Colonic mucosa (tissue), 4 donors: Measurements from ENCODE around the gene CFAP46. TPM values are rescaled to one million over a fixed set of nuclear protein-coding genes. Genes with fewer than 3 reads are reported as not detected.

Source experiments
- DNase-seq: peaks from one replicate; pipeline ENCODE4 v3.0.0-alpha.2; 2020
- H3K27ac ChIP-seq: fragments of 200-600 bp; one replicate; pipeline ENCODE4 v1.8.0; 2021
- H3K27me3 ChIP-seq: fragments of 200-600 bp; one replicate; pipeline ENCODE4 v1.8.0; 2021
- H3K36me3 ChIP-seq: fragments of 200-600 bp; one replicate; pipeline ENCODE4 v1.8.0; 2021
- H3K4me1 ChIP-seq: fragments of 200-600 bp; one replicate; pipeline ENCODE4 v1.8.0; 2021; ENCODE audit warnings: mild to moderate bottlenecking
- H3K4me3 ChIP-seq: fragments of 200-600 bp; one replicate; pipeline ENCODE4 v1.8.0; 2021
- H3K9ac ChIP-seq, 2 donors: one replicate each; pipeline ENCODE4 v1.7.0; 2013; ENCODE audit warnings: control low read depth in 2 of 2, low read depth in 2 of 2, low read length in 2 of 2
- H3K9me3 ChIP-seq: fragments of 200-600 bp; one replicate; pipeline ENCODE4 v1.8.0; 2021
- CTCF ChIP-seq: fragments of 200-600 bp; IDR thresholded peaks from one replicate; pipeline ENCODE4 v1.8.0; 2022; ENCODE audit warnings: antibody characterized with exemption, mild to moderate bottlenecking
- intact Hi-C: fragments of 100-400 bp; cut with DNase I; formaldehyde crosslinking; loops from one replicate; pipeline ENCODE4 v1.14.1; 2022
- total RNA-seq, 2 donors: library from RNA; stranded (reverse); fragmentation: NEBNext Ultra II Directional in 1 of 2; extraction: Animal tissue kit (Norgen Biotek cat#: 25700) in 1 of 2; gene quantifications; one replicate each; pipeline ENCODE4 v1.2.1, GENCODE V29; 2021
- donor health status: healthy.
- donor health status: DM: no; HTN: no; CAD: no.
- donor health status: DM: no; HTN: no; CAD: no.

Gene CFAP46
- total RNA-seq, 2 donors from 2014 or later, result 0.13 TPM; not detected in 1

GRCh38 chr10:132977807-132978206 lies 35.4 kb upstream of the CFAP46 start:
- Histone ChIP-seq H3K9ac (no peak overlapping the region), H3K9me3 (no peaks in the 10 kb centered on the region), H3K27me3 (no peaks in the 10 kb centered on the region), H3K27ac (no peak overlapping the region), H3K4me1 (no peaks in the 10 kb centered on the region), H3K4me3 (no peak overlapping the region), H3K36me3 (no peaks in the 10 kb centered on the region)
- no peak for DNase-seq
- TF ChIP-seq CTCF, result no peak
- intact Hi-C loops, result no loop called here

GRCh38 chr10:132977076-132977475 lies 34.7 kb upstream of the CFAP46 start:
- Histone ChIP-seq H3K9ac (no peak overlapping the region), H3K27me3 (no peaks in the 10 kb centered on the region), H3K27ac (no peak overlapping the region), H3K4me3 (no peak overlapping the region), H3K36me3 (no peaks in the 10 kb centered on the region), H3K9me3 (no peaks in the 10 kb centered on the region), H3K4me1 (no peaks in the 10 kb centered on the region)
- intact Hi-C loops, result no loop called here
- no peak for DNase-seq
- no peak for TF ChIP-seq CTCF

- H3K27ac ChIP-seq, result no peak overlapping the region
- H3K36me3 ChIP-seq, result no peaks in the 10 kb centered on the region
- no peak overlapping the region for H3K9ac ChIP-seq
- H3K27me3 ChIP-seq, result no peaks in the 10 kb centered on the region
- H3K4me1 ChIP-seq, result no peaks in the 10 kb centered on the region
- H3K4me3 ChIP-seq, result no peak overlapping the region
- DNase-seq, result no peak
- no peak for TF ChIP-seq CTCF
- H3K9me3 ChIP-seq, result no peaks in the 10 kb centered on the region
- intact Hi-C loops, result no loop called here
Measured at GRCh38 chr10:132975831-132976682, 33.7 kb upstream of the CFAP46 start.

GRCh38 chr10:132974886-132975830 lies 32.8 kb upstream of the CFAP46 start:
- Histone ChIP-seq H3K4me3 (no peak overlapping the region), H3K27me3 (no peaks in the 10 kb centered on the region), H3K36me3 (no peaks in the 10 kb centered on the region), H3K27ac (no peak overlapping the region), H3K4me1 (no peaks in the 10 kb centered on the region), H3K9ac (no peak overlapping the region), H3K9me3 (no peaks in the 10 kb centered on the region)
- no peak for TF ChIP-seq CTCF
- intact Hi-C loops, result no loop called here
- DNase-seq, result no peak

GRCh38 chr10:132974249-132974796 lies 32.0 kb upstream of the CFAP46 start:
- no peaks in the 10 kb centered on the region for H3K27me3 ChIP-seq
- no peak overlapping the region for H3K27ac ChIP-seq
- no peak overlapping the region for H3K4me3 ChIP-seq

More at GRCh38 chr10:132974249-132974796, 32.0 kb upstream of the CFAP46 start:
- no peaks in the 10 kb centered on the region for H3K36me3 ChIP-seq
- intact Hi-C loops, result no loop called here
- no peaks in the 10 kb centered on the region for H3K4me1 ChIP-seq
- H3K9ac ChIP-seq, result no peak overlapping the region
- no peak for DNase-seq
- H3K9me3 ChIP-seq, result no peaks in the 10 kb centered on the region
- TF ChIP-seq CTCF, result no peak
